GM19238 (cell line): ENCODE data around the gene RAB11FIP4.
"Not testable (repeated sequence)": the region's sequence is repeated elsewhere in the genome, so short reads cannot be mapped to it uniquely, and the experiment has no call there.

Source experiments
- DNase-seq: peaks from one replicate; pipeline ENCODE4 v3.0.0; 2011; ENCODE audit warnings: low spot score; ENCODE audit not compliant: insufficient read length

RAB11FIP4 gene

GRCh38 chr17:31431852-31432658, 40.6 kb downstream of the RAB11FIP4 start:
- DNase-seq: no peak

DNA sequence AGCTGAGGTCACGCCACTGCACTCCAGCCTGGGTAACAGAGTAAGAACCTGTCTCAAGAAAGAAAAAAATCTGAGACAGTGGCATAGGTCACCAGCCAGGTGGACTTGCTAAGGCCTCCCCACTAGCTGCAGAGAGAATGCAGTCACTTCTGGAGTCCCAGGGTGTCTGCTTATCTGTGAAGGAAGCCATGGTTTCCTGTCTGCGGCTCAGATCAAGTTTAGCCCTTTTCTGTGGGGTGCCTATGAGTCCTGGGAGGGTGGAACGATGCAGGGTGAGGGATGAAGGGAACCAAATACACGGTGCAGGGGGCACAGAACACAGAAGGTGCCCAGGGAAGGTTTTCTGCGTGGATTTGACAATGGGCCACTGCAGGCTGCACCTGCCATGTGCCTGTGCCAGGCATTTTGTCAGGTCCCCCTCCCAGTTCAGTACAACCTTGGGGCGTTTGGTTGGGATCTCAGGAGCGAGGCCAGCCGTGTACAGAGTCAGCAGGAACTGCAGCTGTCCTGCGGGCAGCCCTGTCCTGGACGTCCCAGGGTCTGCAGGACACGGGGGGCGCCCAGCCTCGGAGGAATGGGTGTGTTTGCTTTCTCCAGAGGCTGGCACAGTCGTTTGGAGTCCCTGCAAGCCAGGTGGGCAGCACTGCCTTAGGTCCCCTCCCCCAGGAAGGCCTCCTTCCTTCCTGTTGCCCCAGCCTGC, 41.8 kb downstream of the RAB11FIP4 start:
- DNase-seq: no peak

- DNase-seq: no peak
Measured at GRCh38 chr17:31433811-31434726, 42.6 kb downstream of the RAB11FIP4 start.

DNA sequence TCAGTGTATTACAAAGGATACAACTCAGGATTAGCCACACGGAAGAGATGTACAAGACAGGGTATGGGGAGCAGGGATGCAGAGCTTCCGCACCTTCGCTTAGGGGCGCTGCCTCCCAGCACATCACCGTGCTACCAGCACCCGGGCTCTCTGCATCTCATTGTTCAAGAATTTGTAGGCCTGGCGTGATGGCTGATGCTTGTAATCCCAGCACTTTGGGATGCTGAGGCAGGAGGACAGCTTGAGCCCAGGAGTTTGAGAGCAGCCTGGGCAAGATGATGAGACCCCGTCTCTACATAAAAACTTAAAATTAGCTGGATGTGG, 43.2 kb downstream of the RAB11FIP4 start:
- DNase-seq: no peak

DNA sequence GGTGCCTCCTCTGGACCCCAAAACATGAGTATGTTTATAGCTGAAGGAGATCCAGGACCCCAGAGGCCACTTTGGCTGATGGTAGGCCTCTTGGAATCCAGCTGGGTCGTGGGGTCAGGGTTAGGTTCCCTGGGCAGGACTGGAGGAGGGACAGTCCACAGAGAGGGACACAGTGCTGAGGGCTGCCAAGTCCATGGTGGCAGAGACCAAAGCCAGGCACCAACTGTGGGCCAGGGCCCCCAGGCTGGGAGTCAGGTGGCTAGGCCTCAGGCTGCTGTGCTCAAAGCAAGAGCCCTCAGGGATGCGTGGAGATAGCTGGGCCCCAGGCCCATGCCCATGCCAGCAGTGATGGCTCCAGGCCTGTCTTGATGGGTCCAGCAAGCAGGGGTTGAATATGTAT, 44.1 kb downstream of the RAB11FIP4 start:
- DNase-seq: no peak

- DNase-seq: no peak
Measured at GRCh38 chr17:31437720-31438400, 46.4 kb downstream of the RAB11FIP4 start.

- no peak for DNase-seq
Measured at GRCh38 chr17:31439716-31440115, 48.2 kb downstream of the RAB11FIP4 start.

DNA sequence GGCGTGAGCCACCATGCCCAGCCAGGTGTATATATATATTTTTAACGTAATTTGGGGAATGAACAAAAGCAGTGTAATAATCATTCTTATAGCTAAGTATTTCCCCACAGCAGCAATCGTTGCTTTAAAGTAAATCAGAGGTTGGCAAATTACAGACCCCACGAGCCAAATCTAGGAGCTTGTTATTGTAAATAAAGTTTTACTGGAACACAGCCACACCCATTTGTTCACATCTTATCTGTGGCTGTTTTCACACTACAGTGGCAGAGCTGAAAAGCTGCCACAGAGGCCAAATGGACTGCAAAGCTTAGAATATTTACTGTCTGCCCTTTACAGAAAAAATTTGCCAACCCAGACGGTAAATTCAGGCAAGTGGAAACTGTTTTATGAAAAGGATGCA, 50.8 kb downstream of the RAB11FIP4 start:
- DNase-seq: no peak

DNA sequence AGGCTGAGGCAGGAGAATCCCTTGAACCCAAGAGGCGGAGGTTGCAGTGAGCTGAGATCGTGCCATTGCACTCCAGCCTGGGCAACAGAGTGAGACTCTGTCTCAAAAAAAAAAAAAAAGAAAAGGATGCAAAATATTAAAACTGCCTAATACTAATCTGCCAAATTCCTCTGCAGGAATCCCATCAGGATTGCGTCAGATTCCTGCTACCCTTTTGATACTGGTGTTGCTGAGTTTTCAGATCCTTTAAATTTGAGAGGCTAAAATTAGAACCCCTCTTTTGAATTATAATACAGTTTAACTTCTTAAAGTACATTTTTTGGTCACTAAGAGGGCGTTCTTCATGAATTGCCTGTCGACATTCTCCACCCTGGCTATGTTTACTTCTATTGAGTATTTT, 51.4 kb downstream of the RAB11FIP4 start:
- not testable (repeated sequence) for DNase-seq

DNA sequence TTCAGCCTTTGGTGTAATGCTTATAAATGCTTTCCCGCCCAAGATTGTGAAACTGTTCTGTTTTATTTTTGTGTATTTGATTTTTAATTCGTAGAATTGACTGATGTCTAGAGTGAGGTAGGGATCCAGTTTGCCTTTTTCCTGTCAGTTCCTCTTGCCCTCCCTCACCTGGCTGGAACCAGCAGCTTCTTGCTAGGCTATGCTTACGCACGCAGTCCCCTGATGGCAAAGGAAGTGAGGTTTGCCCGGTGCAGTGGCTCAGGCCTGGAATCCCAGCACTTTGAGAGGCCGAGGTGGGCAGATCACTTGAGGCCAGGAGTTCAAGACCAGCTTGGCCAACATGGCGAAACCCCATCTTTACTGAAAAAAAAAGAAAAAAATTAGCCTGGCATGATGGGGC, 51.9 kb downstream of the RAB11FIP4 start:
- DNase-seq: no peak

DNA sequence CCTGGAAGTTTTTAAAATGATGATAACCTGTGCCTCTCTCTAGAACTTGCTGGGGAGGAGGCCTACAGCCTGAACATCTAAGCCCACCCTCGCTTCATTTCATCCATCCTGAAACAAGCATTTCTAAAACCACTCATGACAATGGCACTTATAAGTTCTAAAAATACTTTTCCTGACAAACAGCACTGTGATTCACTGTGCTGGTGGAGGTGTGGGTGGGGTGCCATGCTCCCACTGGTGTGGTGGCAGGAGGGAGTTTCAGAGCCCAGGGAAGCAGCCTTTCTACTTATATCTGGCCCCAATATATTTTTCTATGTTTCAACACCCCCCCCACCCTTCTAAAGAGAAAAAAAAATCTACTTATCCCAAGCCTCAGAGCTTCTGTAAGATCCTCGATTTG, 52.6 kb downstream of the RAB11FIP4 start:
- no peak for DNase-seq

- DNase-seq: no peak
Measured at GRCh38 chr17:31446195-31446967, 54.9 kb downstream of the RAB11FIP4 start.

DNA sequence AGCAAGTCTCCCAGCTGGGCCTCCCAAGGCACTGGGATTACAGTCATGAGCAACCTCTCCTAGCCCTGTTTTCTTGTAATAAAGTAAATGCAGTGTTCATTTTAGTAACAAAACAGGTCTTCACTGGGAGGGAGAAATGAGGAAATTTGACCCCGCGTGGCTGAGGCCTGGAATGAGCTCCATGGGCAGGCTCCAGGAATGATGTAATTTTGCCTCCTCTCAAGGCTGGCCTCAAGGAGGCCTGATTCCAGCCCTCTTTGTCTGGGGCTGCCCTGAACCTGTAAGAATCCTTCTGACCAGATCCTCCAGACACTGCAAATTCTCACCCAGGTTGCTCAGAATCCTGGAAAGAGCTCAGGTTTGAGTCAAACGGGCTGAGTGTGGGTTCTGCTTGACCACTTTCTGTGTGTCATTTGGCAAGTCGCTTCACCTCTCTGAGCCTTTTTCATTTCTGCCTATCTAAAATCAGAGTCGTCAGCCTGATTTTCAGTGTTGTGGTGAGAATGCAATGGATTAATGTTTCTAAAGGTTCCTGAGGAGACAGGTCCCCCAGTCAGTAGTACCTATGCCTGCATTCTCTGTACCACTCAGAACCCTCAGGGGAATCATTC, 57.1 kb downstream of the RAB11FIP4 start:
- DNase-seq: no peak

GRCh38 chr17:31449111-31449510, 57.6 kb downstream of the RAB11FIP4 start:
- no peak for DNase-seq

- no peak for DNase-seq
Measured at GRCh38 chr17:31449746-31450145, 58.3 kb downstream of the RAB11FIP4 start.

GRCh38 chr17:31452101-31452500, 60.6 kb downstream of the RAB11FIP4 start:
- no peak for DNase-seq

DNA sequence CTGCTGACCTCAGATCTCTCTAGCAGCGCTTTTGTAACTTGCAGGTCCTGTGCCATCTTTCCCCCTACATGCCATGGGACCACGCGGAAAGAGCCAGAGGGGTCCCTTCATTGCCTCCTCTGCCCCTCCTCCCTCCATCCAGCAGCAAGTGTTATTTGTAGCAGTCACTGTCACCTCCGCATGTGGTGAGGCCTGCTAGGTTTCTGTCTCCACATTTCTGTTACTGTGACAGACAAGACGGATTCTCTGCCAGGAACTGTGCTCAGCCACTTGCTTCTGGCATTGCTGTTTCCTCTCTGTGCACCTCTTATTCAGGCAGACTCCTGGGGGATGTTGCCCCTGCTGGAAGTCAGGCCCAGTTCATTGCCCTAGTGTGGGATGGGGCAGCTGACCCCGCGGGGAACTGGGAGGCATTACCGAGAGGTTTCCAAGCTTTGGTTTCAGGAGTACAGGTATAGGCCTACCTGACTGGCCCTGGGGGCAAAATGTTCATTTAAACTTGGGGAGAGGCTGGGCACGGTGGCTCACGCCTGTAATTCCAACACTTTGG, 61.2 kb downstream of the RAB11FIP4 start:
- DNase-seq: no peak

DNA sequence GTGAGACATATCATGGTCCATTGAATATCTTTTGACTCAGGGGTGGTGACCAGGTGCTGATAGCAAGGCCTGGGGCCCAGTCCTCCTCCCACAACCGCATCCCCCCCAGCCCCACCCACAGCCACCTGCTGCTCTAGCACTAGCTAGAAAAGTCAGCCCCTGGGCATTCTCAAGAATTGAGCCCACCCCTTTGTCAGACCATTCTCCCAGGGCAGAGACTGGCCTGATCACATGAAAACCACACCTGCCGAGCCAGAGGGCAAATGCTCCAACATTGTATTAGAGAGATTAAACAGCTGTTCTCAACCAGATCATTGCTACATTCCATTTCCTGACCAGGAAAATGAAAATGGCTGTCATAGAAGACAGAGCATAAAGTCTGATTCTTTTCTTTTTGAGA, 62.4 kb downstream of the RAB11FIP4 start:
- DNase-seq: no peak

- no peak for DNase-seq
Measured at GRCh38 chr17:31456814-31457213, 65.3 kb downstream of the RAB11FIP4 start.
